B cell (primary cell): Measurements from ENCODE around the gene ITPR2. TPM values are rescaled to one million over a fixed set of nuclear protein-coding genes. Genes with fewer than 3 reads are reported as not detected.
A peak's percentile ranks its signal among the peaks of the same experiment; 100 is the strongest.

ENCODE experiments used
- ATAC-seq: fragments of 200-7000 bp; cut with Tn5 transposase; one replicate; pipeline ENCODE4 v1.10.0; 2021; ENCODE audit warnings: low read depth, mild to moderate bottlenecking, moderate number of reproducible peaks, moderate library complexity
- CTCF ChIA-PET: fragments of 350-600 bp; sonication (Branson Sonifier 250); formaldehyde crosslinking; loops from one replicate; lab custom pipeline; 2021; ENCODE audit warnings: antibody characterized with exemption, inconsistent platforms; lab: Charles Lee
- POLR2A ChIA-PET: fragments of 350-600 bp; sonication (Branson Sonifier 250); formaldehyde crosslinking; loops from one replicate; lab custom pipeline; 2021; ENCODE audit warnings: antibody characterized with exemption; lab: Charles Lee
- DNase-seq: peaks from one replicate; pipeline ENCODE4 v3.0.0; 2013
- H2AFZ ChIP-seq: 2 replicates; pipeline ENCODE4 v1.6.1; 2012; ENCODE audit warnings: mild to moderate bottlenecking, low read depth, low read length; ENCODE audit not compliant: insufficient read depth, poor library complexity, severe bottlenecking
- H3K27ac ChIP-seq, 2 donors: 1 replicate in 1 of 2; 2 replicates in 1 of 2; pipeline ENCODE4 v1.5.1; 2012 to 2013; ENCODE audit warnings: low read length in 2 of 2, mild to moderate bottlenecking in 2 of 2, moderate library complexity in 1 of 2
- H3K27me3 ChIP-seq, 4 experiments: fragments of 200-600 bp in 1 of 4; sonication (generic) in 1 of 4; replicated peaks in 1 of 4; 1 replicate in 2 of 4; 2 replicates in 2 of 4; pipeline versions ENCODE4 v1.6.1 to v1.7.0; 2013 to 2016; ENCODE audit warnings: low read length in 3 of 4, mild to moderate bottlenecking in 2 of 4, mixed read lengths in 1 of 4, moderate library complexity in 1 of 4; ENCODE audit not compliant: insufficient read depth in 4 of 4, control insufficient read depth in 3 of 4; ENCODE audit errors: control extremely low read depth in 1 of 4
- H3K36me3 ChIP-seq, 2 experiments: replicated peaks in 1 of 2; 1 replicate in 1 of 2; 2 replicates in 1 of 2; pipeline versions ENCODE4 v1.6.1 to v1.7.1; 2013; ENCODE audit warnings: low read length in 1 of 2; ENCODE audit not compliant: insufficient read depth in 2 of 2, control insufficient read depth in 1 of 2; ENCODE audit errors: control extremely low read depth in 1 of 2, extremely low read depth in 1 of 2
- H3K4me1 ChIP-seq, 2 donors: fragments of 200-600 bp in 1 of 2; sonication (generic) in 1 of 2; 1 replicate in 1 of 2; 2 replicates in 1 of 2; pipeline versions ENCODE4 v1.5.1 to v1.6.1; 2013 to 2017; ENCODE audit warnings: low read length in 2 of 2; ENCODE audit not compliant: control insufficient read depth in 2 of 2, insufficient read depth in 2 of 2
- H3K4me2 ChIP-seq: replicated peaks from 2 replicates; pipeline ENCODE3; 2012; ENCODE audit warnings: mild to moderate bottlenecking, low read depth, low read length; ENCODE audit not compliant: poor library complexity, severe bottlenecking
- H3K4me3 ChIP-seq, 5 experiments: fragments of 200-600 bp in 1 of 5; sonication (generic) in 1 of 5; 1 replicate in 3 of 5; 2 replicates in 2 of 5; pipeline versions ENCODE4 v1.5.1 to v1.7.0; 2011 to 2016; ENCODE audit warnings: low read length in 4 of 5, mild to moderate bottlenecking in 4 of 5, low read depth in 2 of 5, control low read depth in 1 of 5, moderate library complexity in 1 of 5; ENCODE audit not compliant: insufficient read depth in 1 of 5; ENCODE audit errors: control extremely low read depth in 1 of 5, extremely low read depth in 1 of 5
- H3K79me2 ChIP-seq: fragments of 200-600 bp; sonication (generic); one replicate; pipeline ENCODE4 v1.6.0; 2016; ENCODE audit warnings: low read length; ENCODE audit not compliant: control insufficient read depth, insufficient read depth
- H3K9ac ChIP-seq: fragments of 200-600 bp; sonication (generic); 2 replicates; pipeline ENCODE4 v1.6.1; 2017; ENCODE audit warnings: mild to moderate bottlenecking, low read length, moderate library complexity
- H3K9me3 ChIP-seq, 3 donors: one replicate each; pipeline versions ENCODE4 v1.6.1 to v1.7.1; 2013; ENCODE audit warnings: low read length in 2 of 3; ENCODE audit not compliant: control insufficient read depth in 2 of 3, insufficient read depth in 1 of 3; ENCODE audit errors: control extremely low read depth in 1 of 3
- H4K20me1 ChIP-seq: 2 replicates; pipeline ENCODE4 v1.6.0; 2012; ENCODE audit warnings: mild to moderate bottlenecking, low read length; ENCODE audit not compliant: insufficient read depth, control insufficient read depth, poor library complexity, severe bottlenecking
- H3K27ac Mint-ChIP-seq: one replicate; pipeline ENCODE4 v1.8.0; 2021; ENCODE audit warnings: mixed read lengths
- H3K27me3 Mint-ChIP-seq: one replicate; pipeline ENCODE4 v1.8.0; 2021; ENCODE audit warnings: mixed read lengths
- H3K4me1 Mint-ChIP-seq: one replicate; pipeline ENCODE4 v1.8.0; 2021; ENCODE audit warnings: mixed read lengths
- H3K4me3 Mint-ChIP-seq: one replicate; pipeline ENCODE4 v1.8.0; 2021; ENCODE audit warnings: mixed read lengths
- H3K9me3 Mint-ChIP-seq: one replicate; pipeline ENCODE4 v1.8.0; 2022; ENCODE audit warnings: mixed read lengths; ENCODE audit not compliant: insufficient read depth
- EZH2 ChIP-seq: IDR thresholded peaks from 2 replicates; pipeline ENCODE4 v1.6.1; 2012; ENCODE audit warnings: borderline replicate concordance, low read depth, mild to moderate bottlenecking, moderate library complexity, low read length; ENCODE audit not compliant: insufficient read depth, poor library complexity, severe bottlenecking
- whole genome bisulfite sequencing: methylation state at CpG from one replicate; pipeline ENCODE4 v1.1.5; 2013; ENCODE audit warnings: missing lambda C conversion rate; ENCODE audit not compliant: insufficient coverage; 5-methylcytosine and 5-hydroxymethylcytosine counted together
- intact Hi-C: fragments of 100-400 bp; cut with micrococcal nuclease; formaldehyde crosslinking; loops from one replicate; pipeline ENCODE4 v1.10.0; 2022
- polyA plus RNA-seq: library from polyadenylated mRNA; depleted of rRNA; stranded (reverse); fragments of >200 nt; gene quantifications from 2 replicates; pipeline ENCODE4 v1.2.3, GENCODE V29; 2012
- total RNA-seq, 2 donors: library from RNA; stranded (reverse); fragments of 120-200 nt in 1 of 2; gene quantifications; 1 replicate in 1 of 2; 2 replicates in 1 of 2; pipeline versions ENCODE4 v1.2.3 to v1.2.4, GENCODE V29; 2013 to 2022
- TF ChIP-seq, protein P1 (sequence below): fragments of 200-600 bp; IDR thresholded peaks from one replicate; pipeline ENCODE4 v1.8.0; 2022; ENCODE audit warnings: antibody characterized with exemption, mild to moderate bottlenecking

ITPR2 gene
- total and polyA plus RNA-seq, 2 donors (not counting 1 experiment from before 2014, with no cell fraction given): 4.3 to 113 TPM

DNA sequence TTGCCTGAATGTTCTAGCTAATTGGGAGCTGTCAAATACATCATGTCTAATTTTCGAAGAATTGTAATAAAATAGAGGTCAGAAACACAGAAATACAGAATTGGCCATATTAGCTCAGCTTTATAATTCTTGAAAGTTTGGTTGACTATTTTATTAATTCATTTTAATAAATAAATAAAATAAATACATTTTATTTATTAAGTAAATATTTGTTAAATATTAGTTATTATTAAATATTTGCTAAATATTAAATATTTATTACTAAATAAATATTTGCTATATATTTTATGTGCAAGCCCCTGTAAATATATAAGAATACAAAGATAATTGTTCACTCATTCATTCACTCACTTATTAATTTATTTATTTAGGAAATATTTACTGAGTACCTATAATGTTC lies 406.3 kb downstream of the ITPR2 start:
- no peak overlapping the region for H3K9ac ChIP-seq
- Mint-ChIP-seq H3K4me1 (peaks cover 11% of the 10 kb centered on the region), H3K27ac (no peak overlapping the region), H3K27me3 (no peaks in the 10 kb centered on the region), H3K9me3 (no peaks in the 10 kb centered on the region), H3K4me3 (no peak overlapping the region)
- no peaks in the 10 kb centered on the region for H3K27me3 ChIP-seq
- no peak for TF ChIP-seq EZH2
- TF ChIP-seq, protein P1, sequence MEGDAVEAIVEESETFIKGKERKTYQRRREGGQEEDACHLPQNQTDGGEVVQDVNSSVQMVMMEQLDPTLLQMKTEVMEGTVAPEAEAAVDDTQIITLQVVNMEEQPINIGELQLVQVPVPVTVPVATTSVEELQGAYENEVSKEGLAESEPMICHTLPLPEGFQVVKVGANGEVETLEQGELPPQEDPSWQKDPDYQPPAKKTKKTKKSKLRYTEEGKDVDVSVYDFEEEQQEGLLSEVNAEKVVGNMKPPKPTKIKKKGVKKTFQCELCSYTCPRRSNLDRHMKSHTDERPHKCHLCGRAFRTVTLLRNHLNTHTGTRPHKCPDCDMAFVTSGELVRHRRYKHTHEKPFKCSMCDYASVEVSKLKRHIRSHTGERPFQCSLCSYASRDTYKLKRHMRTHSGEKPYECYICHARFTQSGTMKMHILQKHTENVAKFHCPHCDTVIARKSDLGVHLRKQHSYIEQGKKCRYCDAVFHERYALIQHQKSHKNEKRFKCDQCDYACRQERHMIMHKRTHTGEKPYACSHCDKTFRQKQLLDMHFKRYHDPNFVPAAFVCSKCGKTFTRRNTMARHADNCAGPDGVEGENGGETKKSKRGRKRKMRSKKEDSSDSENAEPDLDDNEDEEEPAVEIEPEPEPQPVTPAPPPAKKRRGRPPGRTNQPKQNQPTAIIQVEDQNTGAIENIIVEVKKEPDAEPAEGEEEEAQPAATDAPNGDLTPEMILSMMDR: no peak
- ChIA-PET CTCF (interaction anchor here (1.0 to 2.2 kb wide), 4 partner anchors 98 to 308 kb away, joined by 3 to 6 read pairs (median 4); no protein-coding TSS in a partner anchor), POLR2A (no interaction called here)
- H3K4me2 ChIP-seq: no peak overlapping the region
- ATAC-seq (no peak), DNase-seq (no peak)
- no peaks in the 10 kb centered on the region for H3K9me3 ChIP-seq
- H3K36me3 ChIP-seq: peaks cover 0 to 1% of the 10 kb centered on the region in 2 experiments
- no peak overlapping the region for H3K27ac ChIP-seq
- no CpG with 5 or more reads among the region's 1 CpG for WGBS
- H3K79me2 ChIP-seq: no peaks in the 10 kb centered on the region
- intact Hi-C loops: no loop called here
- no peak overlapping the region for H2AFZ ChIP-seq
- H3K4me3 ChIP-seq: no peak overlapping the region
- H3K4me1 ChIP-seq: peaks cover 3 to 5% of the 10 kb centered on the region in 2 donors
- H4K20me1 ChIP-seq: no peaks in the 10 kb centered on the region

DNA sequence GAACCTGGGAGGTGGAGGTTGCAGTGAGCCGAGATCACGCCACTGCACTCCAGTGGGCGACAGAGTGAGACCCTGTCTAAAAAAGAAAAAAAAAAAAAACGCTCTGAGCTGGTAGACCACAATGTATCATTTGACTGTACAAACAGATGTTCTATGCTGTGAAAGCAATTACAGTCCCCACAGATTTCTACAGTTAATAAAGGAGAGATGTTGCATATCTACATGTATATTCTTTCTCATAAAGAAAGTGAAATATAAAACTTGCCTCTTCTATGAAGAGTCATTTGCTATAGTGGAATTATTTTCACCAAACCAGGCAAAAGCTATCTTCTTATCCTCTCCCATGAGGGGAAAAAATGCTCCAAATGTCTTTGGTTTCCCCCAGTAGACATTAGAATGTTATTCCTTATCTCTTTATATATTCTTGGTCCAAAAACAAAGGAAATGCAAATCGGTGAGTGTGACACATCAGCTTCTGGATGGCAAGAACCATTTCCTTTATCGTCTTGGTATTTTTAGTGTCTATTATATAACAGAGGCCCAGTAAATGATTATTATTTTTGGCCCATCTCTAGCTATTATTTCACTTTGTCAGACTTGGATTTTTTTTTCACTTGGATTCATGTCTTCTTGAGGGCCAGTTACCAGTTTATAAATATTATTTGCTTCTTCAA lies 407.3 kb downstream of the ITPR2 start:
- H3K36me3 ChIP-seq: peaks cover 1 to 3% of the 10 kb centered on the region in 2 experiments
- H3K79me2 ChIP-seq: no peaks in the 10 kb centered on the region
- Mint-ChIP-seq H3K4me1 (peaks cover 11% of the 10 kb centered on the region), H3K4me3 (peak overlapping the region; percentile 39), H3K27me3 (no peaks in the 10 kb centered on the region), H3K9me3 (no peaks in the 10 kb centered on the region), H3K27ac (no peak overlapping the region)
- POLR2A ChIA-PET: no interaction called here
- H3K9me3 ChIP-seq: no peaks in the 10 kb centered on the region
- no CpG with 5 or more reads among the region's 6 CpGs for WGBS
- intact Hi-C loops: no loop called here
- H3K9ac ChIP-seq: peak overlapping the region; percentile 6
- H3K4me3 ChIP-seq: no peak overlapping the region
- CTCF ChIA-PET: interaction anchor here (0.8 to 2.2 kb wide), 5 partner anchors 99 to 328 kb away, joined by 3 to 6 read pairs (median 3); no protein-coding TSS in a partner anchor
- no peak for ATAC-seq
- no peak overlapping the region for H3K27ac ChIP-seq
- peaks cover 3 to 5% of the 10 kb centered on the region in 2 donors for H3K4me1 ChIP-seq
- H2AFZ ChIP-seq: no peak overlapping the region
- no peak overlapping the region for H3K4me2 ChIP-seq
- no peaks in the 10 kb centered on the region for H4K20me1 ChIP-seq
- H3K27me3 ChIP-seq: no peaks in the 10 kb centered on the region
- DNase-seq: no peak
- no peak for TF ChIP-seq EZH2
- TF ChIP-seq, protein P1: no peak
